Measurements from ENCODE around the gene ZBTB38.

GRCh38 chr3:141330718-141331376 is 37.5 kb upstream of the ZBTB38 start:
- TF ChIP-seq POLR2A (IDR thresholded peaks at IDR 0.05) = no peak
- TF ChIP-seq, protein P1, sequence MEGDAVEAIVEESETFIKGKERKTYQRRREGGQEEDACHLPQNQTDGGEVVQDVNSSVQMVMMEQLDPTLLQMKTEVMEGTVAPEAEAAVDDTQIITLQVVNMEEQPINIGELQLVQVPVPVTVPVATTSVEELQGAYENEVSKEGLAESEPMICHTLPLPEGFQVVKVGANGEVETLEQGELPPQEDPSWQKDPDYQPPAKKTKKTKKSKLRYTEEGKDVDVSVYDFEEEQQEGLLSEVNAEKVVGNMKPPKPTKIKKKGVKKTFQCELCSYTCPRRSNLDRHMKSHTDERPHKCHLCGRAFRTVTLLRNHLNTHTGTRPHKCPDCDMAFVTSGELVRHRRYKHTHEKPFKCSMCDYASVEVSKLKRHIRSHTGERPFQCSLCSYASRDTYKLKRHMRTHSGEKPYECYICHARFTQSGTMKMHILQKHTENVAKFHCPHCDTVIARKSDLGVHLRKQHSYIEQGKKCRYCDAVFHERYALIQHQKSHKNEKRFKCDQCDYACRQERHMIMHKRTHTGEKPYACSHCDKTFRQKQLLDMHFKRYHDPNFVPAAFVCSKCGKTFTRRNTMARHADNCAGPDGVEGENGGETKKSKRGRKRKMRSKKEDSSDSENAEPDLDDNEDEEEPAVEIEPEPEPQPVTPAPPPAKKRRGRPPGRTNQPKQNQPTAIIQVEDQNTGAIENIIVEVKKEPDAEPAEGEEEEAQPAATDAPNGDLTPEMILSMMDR (IDR thresholded peaks at IDR 0.05) = no peak
